ENCODE results near the gene FCHSD2.

- TF ChIP-seq EZH2 (IDR thresholded peaks at IDR 0.05; ENCODE audit: borderline replicate concordance, insufficient read depth, low read depth, low read length, poor library complexity, severe bottlenecking) (no peak), CTCF (IDR thresholded peaks at IDR 0.05) (no peak)
Observed at GRCh38 chr11:73019996-73020395, 122.1 kb downstream of the FCHSD2 start.

Measured in B cell (primary cell).